ENCODE data around the gene POU3F3. TPM values are rescaled to one million over a fixed set of nuclear protein-coding genes. Genes with fewer than 3 reads are reported as not detected.

Gene POU3F3
- total RNA-seq, 1 donor from 2014 or later = not detected

GRCh38 chr2:104847586-104848160 lies 6.2 kb upstream of the POU3F3 start:
- DNase-seq (ENCODE audit: low spot score) = no peak

- DNase-seq (ENCODE audit: low spot score) = no peak
Observed at GRCh38 chr2:104848526-104848925, 5.4 kb upstream of the POU3F3 start.

GRCh38 chr2:104849101-104849500 lies 4.8 kb upstream of the POU3F3 start:
- no peak for DNase-seq (ENCODE audit: low spot score)

GRCh38 chr2:104849618-104850141 lies 4.2 kb upstream of the POU3F3 start:
- DNase-seq (ENCODE audit: low spot score) = no peak

GRCh38 chr2:104850361-104851290 lies 3.3 kb upstream of the POU3F3 start:
- no peak for DNase-seq (ENCODE audit: low spot score)

GRCh38 chr2:104851291-104852089 lies 2.4 kb upstream of the POU3F3 start:
- no peak for DNase-seq (ENCODE audit: low spot score)

GRCh38 chr2:104852090-104852666 lies 1.7 kb upstream of the POU3F3 start:
- DNase-seq (ENCODE audit: low spot score) = no peak

- no peak for DNase-seq (ENCODE audit: low spot score)
Observed at GRCh38 chr2:104854498-104855220, 744 bp downstream of the POU3F3 start.

GRCh38 chr2:104855221-104856085 lies 1.5 kb downstream of the POU3F3 start:
- no peak for DNase-seq (ENCODE audit: low spot score)

- no peak for DNase-seq (ENCODE audit: low spot score)
Observed at GRCh38 chr2:104856086-104856972, 2.4 kb downstream of the POU3F3 start.

GRCh38 chr2:104856973-104857261 lies 3.0 kb downstream of the POU3F3 start:
- no peak for DNase-seq (ENCODE audit: low spot score)

GRCh38 chr2:104857262-104858005 lies 3.5 kb downstream of the POU3F3 start:
- no peak for DNase-seq (ENCODE audit: low spot score)

GRCh38 chr2:104858006-104858978 lies 4.4 kb downstream of the POU3F3 start:
- no peak for DNase-seq (ENCODE audit: low spot score)

GRCh38 chr2:104859291-104859765 lies 5.4 kb downstream of the POU3F3 start:
- no peak for DNase-seq (ENCODE audit: low spot score)

GRCh38 chr2:104859766-104860450 lies 6.0 kb downstream of the POU3F3 start:
- DNase-seq (ENCODE audit: low spot score) = no peak

- DNase-seq (ENCODE audit: low spot score) = no peak
Observed at GRCh38 chr2:104860451-104860790, 6.5 kb downstream of the POU3F3 start.

All from mucosa of gallbladder (tissue), 1 donor.